CD14-positive monocyte (primary cell): Measurements from ENCODE around the gene MED13L. TPM values are rescaled to one million over a fixed set of nuclear protein-coding genes. Genes with fewer than 3 reads are reported as not detected.
A peak's percentile ranks its signal among the peaks of the same experiment; 100 is the strongest.

Experiments used
- DNase-seq, 3 donors: peaks; one replicate each; pipeline ENCODE4 v3.0.0-alpha.2; 2011 to 2022
- H2AFZ ChIP-seq: 2 replicates; pipeline ENCODE4 v1.6.0; 2012; ENCODE audit warnings: mild to moderate bottlenecking, low read depth, low read length, inconsistent platforms; ENCODE audit not compliant: insufficient read depth, poor library complexity, severe bottlenecking
- H3K27ac ChIP-seq, 2 donors: 1 replicate in 1 of 2; 2 replicates in 1 of 2; pipeline ENCODE4 v1.5.1; 2012 to 2013; ENCODE audit warnings: low read length in 2 of 2, control low read depth in 1 of 2, inconsistent platforms in 1 of 2, low read depth in 1 of 2, mild to moderate bottlenecking in 1 of 2
- H3K27me3 ChIP-seq, 2 donors: one replicate each; pipeline versions ENCODE4 v1.6.0 to v1.6.1; 2011 to 2013; ENCODE audit warnings: low read length in 2 of 2; ENCODE audit not compliant: control insufficient read depth in 2 of 2, insufficient read depth in 2 of 2
- H3K36me3 ChIP-seq, 2 donors: replicated peaks in 1 of 2; 1 replicate in 1 of 2; 2 replicates in 1 of 2; pipeline versions ENCODE4 v1.5.1 to v1.6.1; 2012 to 2013; ENCODE audit warnings: low read length in 2 of 2, control low read depth in 1 of 2, inconsistent platforms in 1 of 2, mild to moderate bottlenecking in 1 of 2; ENCODE audit not compliant: insufficient read depth in 2 of 2, control insufficient read depth in 1 of 2
- H3K4me1 ChIP-seq, 2 donors: 1 replicate in 1 of 2; 2 replicates in 1 of 2; pipeline versions ENCODE4 v1.5.1 to v1.6.1; 2012 to 2013; ENCODE audit warnings: low read length in 2 of 2, control low read depth in 1 of 2, inconsistent platforms in 1 of 2, mild to moderate bottlenecking in 1 of 2, moderate library complexity in 1 of 2; ENCODE audit not compliant: insufficient read depth in 2 of 2, control insufficient read depth in 1 of 2
- H3K4me2 ChIP-seq: replicated peaks from 2 replicates; pipeline ENCODE3; 2012; ENCODE audit warnings: low read length, moderate library complexity, mild to moderate bottlenecking; ENCODE audit not compliant: poor library complexity, severe bottlenecking; ENCODE audit errors: extremely low read depth
- H3K4me3 ChIP-seq, 3 experiments: fragments of 200-600 bp in 1 of 3; sonication (generic) in 1 of 3; replicated peaks in 1 of 3; 1 replicate in 2 of 3; 2 replicates in 1 of 3; pipeline ENCODE4 v1.5.1; 2011 to 2013; ENCODE audit warnings: low read length in 3 of 3, mild to moderate bottlenecking in 3 of 3, control low read depth in 2 of 3, low read depth in 2 of 3, inconsistent platforms in 1 of 3, moderate library complexity in 1 of 3
- H3K79me2 ChIP-seq: 2 replicates; pipeline ENCODE4 v1.6.0; 2012; ENCODE audit warnings: mild to moderate bottlenecking, control low read depth, inconsistent platforms, low read length, moderate library complexity; ENCODE audit not compliant: insufficient read depth
- H3K9ac ChIP-seq: 2 replicates; pipeline ENCODE4 v1.6.0; 2017; ENCODE audit warnings: low read length, mild to moderate bottlenecking; ENCODE audit not compliant: insufficient read depth, poor library complexity, severe bottlenecking
- H3K9me3 ChIP-seq, 2 donors: replicated peaks in 1 of 2; 1 replicate in 1 of 2; 2 replicates in 1 of 2; pipeline versions ENCODE4 v1.5.1 to v1.6.1; 2012 to 2013; ENCODE audit warnings: low read length in 2 of 2, control low read depth in 1 of 2; ENCODE audit not compliant: control insufficient read depth in 1 of 2, insufficient read depth in 1 of 2
- H4K20me1 ChIP-seq: 2 replicates; pipeline ENCODE4 v1.6.0; 2012; ENCODE audit warnings: mild to moderate bottlenecking, low read length, control low read depth, moderate library complexity; ENCODE audit not compliant: insufficient read depth
- H3K27ac Mint-ChIP-seq, 7 donors: one replicate each; pipeline ENCODE4 v1.8.0; 2020; ENCODE audit warnings: mild to moderate bottlenecking in 7 of 7, mixed read lengths in 7 of 7, moderate library complexity in 6 of 7, inconsistent platforms in 2 of 7
- H3K27me3 Mint-ChIP-seq, 3 donors: one replicate each; pipeline ENCODE4 v1.8.0; 2021 to 2022; ENCODE audit warnings: low read depth in 3 of 3, mild to moderate bottlenecking in 3 of 3, mixed read lengths in 3 of 3, moderate library complexity in 3 of 3, inconsistent platforms in 1 of 3
- H3K36me3 Mint-ChIP-seq, 2 donors: one replicate each; pipeline ENCODE4 v1.8.0; 2020; ENCODE audit warnings: mixed read lengths in 2 of 2, inconsistent platforms in 1 of 2, mild to moderate bottlenecking in 1 of 2
- H3K4me1 Mint-ChIP-seq: one replicate; pipeline ENCODE4 v1.8.0; 2020; ENCODE audit warnings: mild to moderate bottlenecking, mixed read lengths
- H3K4me3 Mint-ChIP-seq, 2 donors: one replicate each; pipeline ENCODE4 v1.8.0; 2020; ENCODE audit warnings: mild to moderate bottlenecking in 2 of 2, mixed read lengths in 2 of 2, moderate library complexity in 1 of 2
- H3K9me3 Mint-ChIP-seq, 7 donors: one replicate each; pipeline ENCODE4 v1.8.0; 2020 to 2022; ENCODE audit warnings: mixed read lengths in 7 of 7, mild to moderate bottlenecking in 6 of 7, moderate library complexity in 6 of 7, inconsistent platforms in 2 of 7
- WGBS: methylation state at CpG from one replicate; pipeline ENCODE4 v1.1.5; 2013; ENCODE audit warnings: missing lambda C conversion rate; ENCODE audit not compliant: insufficient coverage; 5-methylcytosine and 5-hydroxymethylcytosine counted together
- intact Hi-C, 2 donors: fragments of 100-400 bp; cut with micrococcal nuclease; formaldehyde crosslinking; loops; one replicate each; pipeline versions ENCODE4 v1.15.0 to v1.15.1; 2023
- polyA plus RNA-seq, 3 donors: library from polyadenylated mRNA; depleted of rRNA in 1 of 3; unstranded in 2 of 3; stranded (reverse) in 1 of 3; fragments of 300-500 nt in 2 of 3; fragments of >200 nt in 1 of 3; fragmentation: Illumina TruSeq in 2 of 3; gene quantifications; 1 replicate in 2 of 3; 2 replicates in 1 of 3; pipeline ENCODE4 v1.2.3, GENCODE V29; 2012 to 2021
- TF ChIP-seq, protein P1 (sequence below): fragments of 200-600 bp; IDR thresholded peaks from one replicate; pipeline ENCODE4 v1.8.0; 2022; ENCODE audit warnings: antibody characterized with exemption, mild to moderate bottlenecking

MED13L gene
- polyA plus RNA-seq, 3 donors, result 4.4 to 42.0 (median 7.5) TPM

DNA sequence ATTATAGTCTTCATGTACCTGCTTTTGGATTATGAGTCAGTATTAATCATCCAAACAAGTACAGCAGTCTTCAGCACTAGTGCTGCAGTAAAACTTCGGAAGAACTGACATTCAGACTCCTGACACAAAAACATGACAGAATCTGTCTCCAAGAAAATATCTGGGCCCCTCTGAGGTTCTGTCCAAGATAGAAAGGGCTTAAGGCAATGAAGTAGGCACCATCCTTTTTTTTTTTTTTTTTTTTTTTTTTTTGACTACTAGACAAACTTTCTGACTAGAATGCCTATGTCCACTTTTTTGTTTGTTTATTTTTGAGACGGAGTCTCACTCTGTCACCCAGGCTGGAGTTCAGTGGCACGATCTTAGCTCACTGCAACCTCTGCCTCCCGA lies 112.5 kb downstream of the MED13L start:
- Histone ChIP-seq H3K79me2 (peaks cover 100% of the 10 kb centered on the region), H3K4me2 (no peak overlapping the region), H3K4me3 (no peak overlapping the region), H3K4me1 (peaks cover 0 to 10% of the 10 kb centered on the region in 2 donors), H4K20me1 (peaks cover 100% of the 10 kb centered on the region), H3K27ac (peak overlapping the region in 1 of 2 donors; percentile 66), H3K27me3 (no peaks in the 10 kb centered on the region), H2AFZ (no peak overlapping the region), H3K9ac (no peak overlapping the region), H3K9me3 (no peaks in the 10 kb centered on the region), H3K36me3 (no peaks in the 10 kb centered on the region)
- no CpG with 5 or more reads among the region's 4 CpGs for WGBS
- Mint-ChIP-seq H3K36me3 (no peaks in the 10 kb centered on the region), H3K9me3 (no peaks in the 10 kb centered on the region), H3K4me3 (no peak overlapping the region), H3K4me1 (peaks cover 30% of the 10 kb centered on the region), H3K27me3 (no peaks in the 10 kb centered on the region), H3K27ac (peak overlapping the region in 6 of 7 donors; percentile 22 to 55 (median 28))
- TF ChIP-seq, protein P1, sequence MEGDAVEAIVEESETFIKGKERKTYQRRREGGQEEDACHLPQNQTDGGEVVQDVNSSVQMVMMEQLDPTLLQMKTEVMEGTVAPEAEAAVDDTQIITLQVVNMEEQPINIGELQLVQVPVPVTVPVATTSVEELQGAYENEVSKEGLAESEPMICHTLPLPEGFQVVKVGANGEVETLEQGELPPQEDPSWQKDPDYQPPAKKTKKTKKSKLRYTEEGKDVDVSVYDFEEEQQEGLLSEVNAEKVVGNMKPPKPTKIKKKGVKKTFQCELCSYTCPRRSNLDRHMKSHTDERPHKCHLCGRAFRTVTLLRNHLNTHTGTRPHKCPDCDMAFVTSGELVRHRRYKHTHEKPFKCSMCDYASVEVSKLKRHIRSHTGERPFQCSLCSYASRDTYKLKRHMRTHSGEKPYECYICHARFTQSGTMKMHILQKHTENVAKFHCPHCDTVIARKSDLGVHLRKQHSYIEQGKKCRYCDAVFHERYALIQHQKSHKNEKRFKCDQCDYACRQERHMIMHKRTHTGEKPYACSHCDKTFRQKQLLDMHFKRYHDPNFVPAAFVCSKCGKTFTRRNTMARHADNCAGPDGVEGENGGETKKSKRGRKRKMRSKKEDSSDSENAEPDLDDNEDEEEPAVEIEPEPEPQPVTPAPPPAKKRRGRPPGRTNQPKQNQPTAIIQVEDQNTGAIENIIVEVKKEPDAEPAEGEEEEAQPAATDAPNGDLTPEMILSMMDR, result no peak
- peak in 1 of 3 donors; percentile 24 for DNase-seq
- intact Hi-C loops, result no loop called here

DNA sequence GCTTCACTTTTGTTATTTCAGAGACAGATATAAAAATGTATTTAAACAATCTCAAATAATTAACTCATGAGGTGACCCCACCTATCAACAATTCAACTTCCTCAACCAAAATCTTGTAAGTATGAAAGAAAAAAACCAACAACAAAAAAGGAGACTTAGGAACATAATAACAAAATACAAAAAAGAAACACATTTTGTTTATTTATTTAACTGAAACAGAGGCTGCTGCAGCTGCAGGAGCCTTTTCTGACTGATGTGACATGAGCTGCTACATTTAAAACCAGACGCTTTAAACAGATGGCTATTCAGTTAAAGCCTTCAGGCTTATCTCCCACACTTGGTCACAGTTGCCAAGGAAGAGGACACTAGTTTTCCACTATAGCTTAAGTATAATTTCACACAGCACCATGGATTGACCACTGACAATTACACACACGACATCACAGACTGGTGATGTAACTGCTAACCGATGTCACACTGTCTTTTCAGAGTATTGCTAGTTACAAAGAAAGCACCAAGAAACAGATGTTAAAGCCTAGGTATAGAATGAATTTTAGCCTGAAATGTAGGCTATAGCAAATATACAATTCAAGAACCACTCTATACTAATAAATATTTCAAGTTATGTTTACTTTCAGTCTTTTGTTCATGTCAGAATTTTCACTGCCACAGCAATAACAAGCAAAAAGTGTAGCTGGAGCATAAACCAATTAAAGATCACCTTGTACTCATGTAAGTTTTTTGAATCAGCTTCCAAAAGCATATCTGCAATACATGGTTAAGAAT lies 113.0 kb downstream of the MED13L start:
- Mint-ChIP-seq H3K9me3 (no peaks in the 10 kb centered on the region), H3K27ac (peak overlapping the region in 3 of 7 donors; percentile 22 to 56 (median 52)), H3K27me3 (no peaks in the 10 kb centered on the region), H3K36me3 (no peaks in the 10 kb centered on the region), H3K4me1 (peaks cover 30% of the 10 kb centered on the region), H3K4me3 (no peak overlapping the region)
- TF ChIP-seq, protein P1, result no peak
- H3K79me2 ChIP-seq, result peaks cover 100% of the 10 kb centered on the region
- 100% methylated on average over 1 of the region's 3 CpGs for WGBS
- peak overlapping the region in 1 of 2 donors; percentile 66 for H3K27ac ChIP-seq
- no peaks in the 10 kb centered on the region for H3K36me3 ChIP-seq
- H3K4me2 ChIP-seq, result no peak overlapping the region
- H4K20me1 ChIP-seq, result peaks cover 100% of the 10 kb centered on the region
- DNase-seq, result peak in 2 of 3 donors; percentile 19 to 25
- intact Hi-C loops, result no loop called here
- H2AFZ ChIP-seq, result no peak overlapping the region
- H3K27me3 ChIP-seq, result no peaks in the 10 kb centered on the region
- no peaks in the 10 kb centered on the region for H3K9me3 ChIP-seq
- H3K9ac ChIP-seq, result no peak overlapping the region
- peaks cover 0 to 10% of the 10 kb centered on the region in 2 donors for H3K4me1 ChIP-seq
- H3K4me3 ChIP-seq, result no peak overlapping the region
